ENCODE measurements around the gene SMARCAL1. TPM values are rescaled to one million over a fixed set of nuclear protein-coding genes. Genes with fewer than 3 reads are reported as not detected.

SMARCAL1 gene
- polyA plus RNA-seq, 1 of the 3 experiments (the other 2 are of a cell fraction) = 27.0 TPM

DNA sequence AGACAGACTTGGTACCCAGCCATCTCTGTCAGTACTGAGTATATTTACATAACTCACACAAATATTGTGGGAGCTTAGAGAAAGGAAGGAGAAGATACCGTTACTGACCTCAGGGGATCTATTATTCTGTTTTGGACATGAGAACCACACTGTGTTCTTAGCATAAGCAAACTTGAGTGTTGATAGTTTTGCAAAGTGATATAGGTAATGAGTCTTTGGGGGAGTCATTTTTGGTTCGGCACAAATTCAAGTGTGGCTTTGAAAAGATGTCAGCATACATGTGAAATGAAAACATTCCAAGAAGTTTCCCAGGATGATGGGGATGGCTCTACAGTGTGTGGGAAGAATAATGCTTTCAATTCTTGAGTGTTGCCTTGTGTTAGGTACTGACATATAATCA is 24.1 kb downstream of the SMARCAL1 start:
- Histone ChIP-seq H3K27ac (ENCODE audit: low read depth in 2 of 2, low read length in 1 of 2) (peak overlapping the region in 1 of 2 experiments; percentile 26; a peak in 1 of 4 replicates), H3K9me3 (no peaks in the 10 kb centered on the region), H3K4me2 (no peak overlapping the region), H3F3A (replicated peaks; ENCODE audit: insufficient read depth) (no peaks in the 10 kb centered on the region), H3K27me3 (ENCODE audit: insufficient read depth) (no peaks in the 10 kb centered on the region), H3K36me3 (replicated peaks in 1 of 2; ENCODE audit: control insufficient read depth in 1 of 2, insufficient read depth in 2 of 2, low read length in 1 of 2) (peaks cover 56 to 78% of the 10 kb centered on the region in 2 experiments), H3K9ac (no peak overlapping the region), H3K4me1 (ENCODE audit: control insufficient read depth in 1 of 2, insufficient read depth in 2 of 2, low read depth in 1 of 2, low read length in 1 of 2) (no peaks in the 10 kb centered on the region), H3K9me2 (no peaks in the 10 kb centered on the region), H3K4me3 (ENCODE audit: low read depth in 2 of 2, low read length in 1 of 2) (no peak overlapping the region), H2AFZ (ENCODE audit: low read depth) (no peak overlapping the region), H4K20me1 (ENCODE audit: insufficient read depth) (no peaks in the 10 kb centered on the region), H3K79me2 (ENCODE audit: insufficient read depth) (no peaks in the 10 kb centered on the region)
- TF ChIP-seq SMC3 (IDR thresholded peaks at IDR 0.05; ENCODE audit: low read depth, low read length) = no peak
- TF ChIP-seq RAD21 (IDR thresholded peaks at IDR 0.05; ENCODE audit: low read length) = no peak
- no peak for TF ChIP-seq TEAD4 (IDR thresholded peaks at IDR 0.05; ENCODE audit: borderline replicate concordance, insufficient read depth)
- TF ChIP-seq FOXJ3 (CRISPR knock-in tag; IDR thresholded peaks at IDR 0.05) = no peak
- TF ChIP-seq, protein P1, sequence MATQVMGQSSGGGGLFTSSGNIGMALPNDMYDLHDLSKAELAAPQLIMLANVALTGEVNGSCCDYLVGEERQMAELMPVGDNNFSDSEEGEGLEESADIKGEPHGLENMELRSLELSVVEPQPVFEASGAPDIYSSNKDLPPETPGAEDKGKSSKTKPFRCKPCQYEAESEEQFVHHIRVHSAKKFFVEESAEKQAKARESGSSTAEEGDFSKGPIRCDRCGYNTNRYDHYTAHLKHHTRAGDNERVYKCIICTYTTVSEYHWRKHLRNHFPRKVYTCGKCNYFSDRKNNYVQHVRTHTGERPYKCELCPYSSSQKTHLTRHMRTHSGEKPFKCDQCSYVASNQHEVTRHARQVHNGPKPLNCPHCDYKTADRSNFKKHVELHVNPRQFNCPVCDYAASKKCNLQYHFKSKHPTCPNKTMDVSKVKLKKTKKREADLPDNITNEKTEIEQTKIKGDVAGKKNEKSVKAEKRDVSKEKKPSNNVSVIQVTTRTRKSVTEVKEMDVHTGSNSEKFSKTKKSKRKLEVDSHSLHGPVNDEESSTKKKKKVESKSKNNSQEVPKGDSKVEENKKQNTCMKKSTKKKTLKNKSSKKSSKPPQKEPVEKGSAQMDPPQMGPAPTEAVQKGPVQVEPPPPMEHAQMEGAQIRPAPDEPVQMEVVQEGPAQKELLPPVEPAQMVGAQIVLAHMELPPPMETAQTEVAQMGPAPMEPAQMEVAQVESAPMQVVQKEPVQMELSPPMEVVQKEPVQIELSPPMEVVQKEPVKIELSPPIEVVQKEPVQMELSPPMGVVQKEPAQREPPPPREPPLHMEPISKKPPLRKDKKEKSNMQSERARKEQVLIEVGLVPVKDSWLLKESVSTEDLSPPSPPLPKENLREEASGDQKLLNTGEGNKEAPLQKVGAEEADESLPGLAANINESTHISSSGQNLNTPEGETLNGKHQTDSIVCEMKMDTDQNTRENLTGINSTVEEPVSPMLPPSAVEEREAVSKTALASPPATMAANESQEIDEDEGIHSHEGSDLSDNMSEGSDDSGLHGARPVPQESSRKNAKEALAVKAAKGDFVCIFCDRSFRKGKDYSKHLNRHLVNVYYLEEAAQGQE (IDR thresholded peaks at IDR 0.05; ENCODE audit: low read depth, low read length) = no peak
- no peak for TF ChIP-seq TAF1 (IDR thresholded peaks at IDR 0.05; ENCODE audit: borderline replicate concordance, low read depth, low read length)
- TF ChIP-seq FOXM1 (IDR thresholded peaks at IDR 0.05; ENCODE audit: low read depth) = no peak
- no peak for TF ChIP-seq YY1 (IDR thresholded peaks at IDR 0.05; ENCODE audit: low read depth)
- TF ChIP-seq, protein P2, sequence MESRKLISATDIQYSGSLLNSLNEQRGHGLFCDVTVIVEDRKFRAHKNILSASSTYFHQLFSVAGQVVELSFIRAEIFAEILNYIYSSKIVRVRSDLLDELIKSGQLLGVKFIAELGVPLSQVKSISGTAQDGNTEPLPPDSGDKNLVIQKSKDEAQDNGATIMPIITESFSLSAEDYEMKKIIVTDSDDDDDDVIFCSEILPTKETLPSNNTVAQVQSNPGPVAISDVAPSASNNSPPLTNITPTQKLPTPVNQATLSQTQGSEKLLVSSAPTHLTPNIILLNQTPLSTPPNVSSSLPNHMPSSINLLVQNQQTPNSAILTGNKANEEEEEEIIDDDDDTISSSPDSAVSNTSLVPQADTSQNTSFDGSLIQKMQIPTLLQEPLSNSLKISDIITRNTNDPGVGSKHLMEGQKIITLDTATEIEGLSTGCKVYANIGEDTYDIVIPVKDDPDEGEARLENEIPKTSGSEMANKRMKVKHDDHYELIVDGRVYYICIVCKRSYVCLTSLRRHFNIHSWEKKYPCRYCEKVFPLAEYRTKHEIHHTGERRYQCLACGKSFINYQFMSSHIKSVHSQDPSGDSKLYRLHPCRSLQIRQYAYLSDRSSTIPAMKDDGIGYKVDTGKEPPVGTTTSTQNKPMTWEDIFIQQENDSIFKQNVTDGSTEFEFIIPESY (IDR thresholded peaks at IDR 0.05; ENCODE audit: borderline replicate concordance, low read depth) = no peak
- no peak for TF ChIP-seq JUND (IDR thresholded peaks at IDR 0.05)
- TF ChIP-seq EZH2phosphoT487 (IDR thresholded peaks at IDR 0.05; ENCODE audit: borderline replicate concordance, low read depth) = no peak
- no peak for TF ChIP-seq RFX5 (IDR thresholded peaks at IDR 0.05; ENCODE audit: low read length)
- WGBS (ENCODE audit: low lambda C conversion rate) = 90% methylated on average over 2 of the region's 2 CpGs
- POLR2A ChIA-PET = no interaction called here
- CTCF ChIA-PET = no interaction called here
- no peak for DNase-seq

Measured in SK-N-SH (cell line).